ENCODE results near the gene ZNF429. TPM values are rescaled to one million over a fixed set of nuclear protein-coding genes. Genes with fewer than 3 reads are reported as not detected.
"Not testable (repeated sequence)": the region's sequence is repeated elsewhere in the genome, so short reads cannot be mapped to it uniquely, and the experiment has no call there.

The ZNF429 gene
- total RNA-seq = 10 to 100 TPM in 1 of 2 donors, 1 to 10 TPM in 1; 9.1 to 10.3 TPM

GRCh38 chr19:21505459-21506451 lies at the start of gene ZNF429:
TSS of gene ZNF429 (plus strand) at chr19:21505602. CDS start at chr19:21505772, 170 bp downstream.
- H3K27ac Mint-ChIP-seq = peak within 1 kb of the TSS; percentile 98 to 99
- DNase-seq (ENCODE audit: low spot score in 2 of 2) (peak; percentile 80 to 88), ATAC-seq (peak; percentile 99 to 100)
- peaks cover 0 to 10% of the 10 kb centered on the region in 2 donors for H3K9me3 Mint-ChIP-seq
- H3K36me3 Mint-ChIP-seq = peaks cover 10 to 50% of the 10 kb centered on the region in 2 donors

- ATAC-seq (no peak), DNase-seq (ENCODE audit: low spot score in 2 of 2) (no peak)
- Mint-ChIP-seq H3K27ac (no peak overlapping the region), H3K36me3 (peaks cover 26 to 41% of the 10 kb centered on the region in 2 donors), H3K9me3 (peaks cover 10 to 23% of the 10 kb centered on the region in 2 donors)
These were observed 44.7 kb upstream of the ZNF429 start for GRCh38 chr19:21460686-21461085.

GRCh38 chr19:21462540-21462939 lies 42.9 kb upstream of the ZNF429 start:
- no peak for DNase-seq (ENCODE audit: low spot score in 2 of 2)
- Mint-ChIP-seq H3K27ac (no peak overlapping the region), H3K9me3 (peaks cover 9 to 21% of the 10 kb centered on the region in 2 donors), H3K36me3 (peaks cover 23 to 41% of the 10 kb centered on the region in 2 donors)
- no peak for ATAC-seq

- ATAC-seq (peak; percentile 97 to 100), DNase-seq (ENCODE audit: low spot score in 2 of 2) (peak; percentile 43 to 81)
- peak overlapping the region; percentile 68 to 89 for H3K27ac Mint-ChIP-seq
- H3K36me3 Mint-ChIP-seq = peaks cover 18 to 35% of the 10 kb centered on the region in 2 donors
- H3K9me3 Mint-ChIP-seq = peaks cover 4 to 17% of the 10 kb centered on the region in 2 donors
These were observed 41.8 kb upstream of the ZNF429 start for GRCh38 chr19:21463449-21464105.

GRCh38 chr19:21466627-21467026 lies 38.8 kb upstream of the ZNF429 start:
- H3K36me3 Mint-ChIP-seq = peaks cover 12 to 25% of the 10 kb centered on the region in 2 donors
- peaks cover 0 to 11% of the 10 kb centered on the region in 2 donors for H3K9me3 Mint-ChIP-seq
- DNase-seq (ENCODE audit: low spot score in 2 of 2) (no peak), ATAC-seq (no peak)
- no peak overlapping the region for H3K27ac Mint-ChIP-seq

GRCh38 chr19:21468791-21469190 lies 36.6 kb upstream of the ZNF429 start:
- peaks cover 5 to 9% of the 10 kb centered on the region in 2 donors for H3K36me3 Mint-ChIP-seq
- no peak for ATAC-seq
- peaks cover 0 to 4% of the 10 kb centered on the region in 2 donors for H3K9me3 Mint-ChIP-seq

GRCh38 chr19:21472507-21472906 lies 32.9 kb upstream of the ZNF429 start:
- Mint-ChIP-seq H3K9me3 (peaks cover 0 to 4% of the 10 kb centered on the region in 2 donors), H3K27ac (no peak overlapping the region), H3K36me3 (peaks cover 5 to 7% of the 10 kb centered on the region in 2 donors)
- no peak for ATAC-seq
- DNase-seq (ENCODE audit: low spot score in 2 of 2) = no peak

More at GRCh38 chr19:21468791-21469190, 36.6 kb upstream of the ZNF429 start:
- H3K27ac Mint-ChIP-seq = no peak overlapping the region
- DNase-seq (ENCODE audit: low spot score in 2 of 2) = no peak

- DNase-seq (ENCODE audit: low spot score in 2 of 2) (peak; percentile 76 to 94), ATAC-seq (peak; percentile 98 to 100)
- Mint-ChIP-seq H3K36me3 (peaks cover 5 to 7% of the 10 kb centered on the region in 2 donors), H3K27ac (peak overlapping the region in 1 of 2 donors; percentile 86), H3K9me3 (peaks cover 0 to 4% of the 10 kb centered on the region in 2 donors)
These were observed 30.7 kb upstream of the ZNF429 start for GRCh38 chr19:21474671-21475181.

- ATAC-seq; H3K27ac Mint-ChIP-seq; H3K36me3 Mint-ChIP-seq; DNase-seq (ENCODE audit: low spot score in 2 of 2); H3K9me3 Mint-ChIP-seq: not testable (repeated sequence)
These were observed 23.0 kb upstream of the ZNF429 start for GRCh38 chr19:21482361-21482760.

- peak; percentile 84 to 89 for ATAC-seq
- Mint-ChIP-seq H3K9me3 (peaks cover 0 to 10% of the 10 kb centered on the region in 2 donors), H3K27ac (no peak overlapping the region), H3K36me3 (peaks cover 0 to 12% of the 10 kb centered on the region in 2 donors)
- peak; percentile 60 to 76 for DNase-seq (ENCODE audit: low spot score in 2 of 2)
These were observed 22.5 kb upstream of the ZNF429 start for GRCh38 chr19:21482863-21483276.

- ATAC-seq = peak; percentile 67 to 70
- peak overlapping the region in 1 of 2 donors; percentile 30 for H3K27ac Mint-ChIP-seq
- DNase-seq (ENCODE audit: low spot score in 2 of 2) = peak; percentile 66 to 69
- H3K9me3 Mint-ChIP-seq = peaks cover 0 to 14% of the 10 kb centered on the region in 2 donors
- peaks cover 0 to 15% of the 10 kb centered on the region in 2 donors for H3K36me3 Mint-ChIP-seq
These were observed 21.7 kb upstream of the ZNF429 start for GRCh38 chr19:21483589-21484170.

GRCh38 chr19:21484631-21485030 lies 20.8 kb upstream of the ZNF429 start:
- Mint-ChIP-seq H3K27ac (peak overlapping the region; percentile 30 to 50), H3K9me3 (peaks cover 0 to 14% of the 10 kb centered on the region in 2 donors), H3K36me3 (peaks cover 0 to 18% of the 10 kb centered on the region in 2 donors)
- no peak for ATAC-seq
- DNase-seq (ENCODE audit: low spot score in 2 of 2) = no peak

GRCh38 chr19:21485926-21486325 lies 19.5 kb upstream of the ZNF429 start:
- DNase-seq (ENCODE audit: low spot score in 2 of 2) (no peak), ATAC-seq (no peak)
- Mint-ChIP-seq H3K27ac (no peak overlapping the region), H3K9me3 (peaks cover 0 to 14% of the 10 kb centered on the region in 2 donors), H3K36me3 (peaks cover 0 to 26% of the 10 kb centered on the region in 2 donors)

GRCh38 chr19:21487969-21488368 lies 17.4 kb upstream of the ZNF429 start:
- H3K9me3 Mint-ChIP-seq = peaks cover 0 to 14% of the 10 kb centered on the region in 2 donors
- ATAC-seq (peak in 1 of 2 donors; percentile 13), DNase-seq (ENCODE audit: low spot score in 2 of 2) (no peak)
- H3K36me3 Mint-ChIP-seq = peaks cover 0 to 28% of the 10 kb centered on the region in 2 donors
- H3K27ac Mint-ChIP-seq = no peak overlapping the region

GRCh38 chr19:21491146-21491545 lies 14.3 kb upstream of the ZNF429 start:
- Mint-ChIP-seq H3K27ac (no peak overlapping the region), H3K36me3 (peaks cover 8 to 21% of the 10 kb centered on the region in 2 donors), H3K9me3 (peaks cover 0 to 18% of the 10 kb centered on the region in 2 donors)
- peak in 1 of 2 donors; percentile 38 for ATAC-seq
- no peak for DNase-seq (ENCODE audit: low spot score in 2 of 2)

Measured in activated naive CD4-positive, alpha-beta T cell treated with anti-CD3 and anti-CD28 coated beads, Interleukin-2, amount 50 U/mL, for 72 hours (primary cell).